Activated T-helper 2 cell treated with anti-CD3 and anti-CD28 coated beads, Interferon-gamma antibody, Interleukin-2, Interleukin-4, amounts not matched to agents 10 μg/mL and 5 μg/mL and 100 μg/mL, durations not matched to agents 14 hours and 24 hours and 36 hours (primary cell): ENCODE data around the gene SORCS1. TPM values are rescaled to one million over a fixed set of nuclear protein-coding genes. Genes with fewer than 3 reads are reported as not detected.

ENCODE experiments used
- DNase-seq: peaks from one replicate; pipeline ENCODE4 v3.0.0; 2021; ENCODE audit warnings: low spot score
- H3K27ac Mint-ChIP-seq: one replicate; pipeline ENCODE4 v1.8.0; 2021; ENCODE audit warnings: mixed read lengths
- H3K27me3 Mint-ChIP-seq: one replicate; pipeline ENCODE4 v1.8.0; 2021; ENCODE audit warnings: low read depth, mixed read lengths
- H3K36me3 Mint-ChIP-seq: one replicate; pipeline ENCODE4 v1.8.0; 2021; ENCODE audit warnings: low read depth, mixed read lengths
- H3K4me1 Mint-ChIP-seq: one replicate; pipeline ENCODE4 v1.8.0; 2021; ENCODE audit warnings: low read depth, mixed read lengths
- H3K4me3 Mint-ChIP-seq: one replicate; pipeline ENCODE4 v1.8.0; 2021; ENCODE audit warnings: low read depth, mild to moderate bottlenecking, moderate library complexity, mixed read lengths
- H3K9me3 Mint-ChIP-seq: one replicate; pipeline ENCODE4 v1.8.0; 2021; ENCODE audit warnings: mixed read lengths
- intact Hi-C: fragments of 100-400 bp; cut with micrococcal nuclease; formaldehyde crosslinking; loops from one replicate; pipeline ENCODE4 v1.15.1; 2023
- total RNA-seq: library from RNA; stranded (reverse); gene quantifications from 2 replicates; pipeline ENCODE4 v1.2.3, GENCODE V29; 2022

SORCS1 gene
- total RNA-seq, 1 donor from 2014 or later: 0.09 TPM

- Mint-ChIP-seq H3K27me3 (no peaks in the 10 kb centered on the region), H3K4me1 (no peaks in the 10 kb centered on the region), H3K4me3 (no peak overlapping the region), H3K27ac (no peak overlapping the region), H3K9me3 (peaks cover 4% of the 10 kb centered on the region), H3K36me3 (no peaks in the 10 kb centered on the region)
- intact Hi-C loops: no loop called here
- no peak for DNase-seq
Measured at GRCh38 chr10:107094824-107095522, 69.5 kb downstream of the SORCS1 start.

GRCh38 chr10:107092321-107092720 lies 72.2 kb downstream of the SORCS1 start:
- DNase-seq: no peak
- Mint-ChIP-seq H3K27ac (no peak overlapping the region), H3K4me1 (no peaks in the 10 kb centered on the region), H3K4me3 (no peak overlapping the region), H3K9me3 (peaks cover 12% of the 10 kb centered on the region), H3K36me3 (no peaks in the 10 kb centered on the region), H3K27me3 (no peaks in the 10 kb centered on the region)
- intact Hi-C loops: no loop called here

GRCh38 chr10:107091126-107091525 lies 73.4 kb downstream of the SORCS1 start:
- no peaks in the 10 kb centered on the region for H3K36me3 Mint-ChIP-seq
- no peaks in the 10 kb centered on the region for H3K27me3 Mint-ChIP-seq
- peaks cover 16% of the 10 kb centered on the region for H3K9me3 Mint-ChIP-seq
- H3K4me1 Mint-ChIP-seq: no peaks in the 10 kb centered on the region
- no peak overlapping the region for H3K27ac Mint-ChIP-seq
- intact Hi-C loops: no loop called here
- no peak overlapping the region for H3K4me3 Mint-ChIP-seq
- no peak for DNase-seq

GRCh38 chr10:107085665-107086525 lies 78.6 kb downstream of the SORCS1 start:
- Mint-ChIP-seq H3K36me3 (no peaks in the 10 kb centered on the region), H3K4me1 (no peaks in the 10 kb centered on the region), H3K27ac (no peak overlapping the region), H3K9me3 (peaks cover 18% of the 10 kb centered on the region), H3K27me3 (no peaks in the 10 kb centered on the region), H3K4me3 (no peak overlapping the region)
- no peak for DNase-seq
- intact Hi-C loops: no loop called here

GRCh38 chr10:107083388-107084009 lies 81.0 kb downstream of the SORCS1 start:
- Mint-ChIP-seq H3K36me3 (no peaks in the 10 kb centered on the region), H3K9me3 (peaks cover 17% of the 10 kb centered on the region), H3K27ac (no peak overlapping the region), H3K27me3 (no peaks in the 10 kb centered on the region), H3K4me1 (no peaks in the 10 kb centered on the region), H3K4me3 (no peak overlapping the region)
- intact Hi-C loops: no loop called here
- no peak for DNase-seq

GRCh38 chr10:107081644-107082043 lies 82.9 kb downstream of the SORCS1 start:
- intact Hi-C loops: no loop called here
- Mint-ChIP-seq H3K36me3 (no peaks in the 10 kb centered on the region), H3K4me1 (no peaks in the 10 kb centered on the region), H3K27ac (no peak overlapping the region), H3K27me3 (no peaks in the 10 kb centered on the region), H3K4me3 (no peak overlapping the region), H3K9me3 (peaks cover 7% of the 10 kb centered on the region)
- no peak for DNase-seq

GRCh38 chr10:107075117-107075516 lies 89.4 kb downstream of the SORCS1 start:
- no peaks in the 10 kb centered on the region for H3K27me3 Mint-ChIP-seq
- no peak overlapping the region for H3K4me3 Mint-ChIP-seq
- no peaks in the 10 kb centered on the region for H3K9me3 Mint-ChIP-seq
- H3K36me3 Mint-ChIP-seq: no peaks in the 10 kb centered on the region
- no peaks in the 10 kb centered on the region for H3K4me1 Mint-ChIP-seq
- no peak for DNase-seq
- no peak overlapping the region for H3K27ac Mint-ChIP-seq
- intact Hi-C loops: no loop called here

- Mint-ChIP-seq H3K4me3 (no peak overlapping the region), H3K27ac (no peak overlapping the region), H3K36me3 (no peaks in the 10 kb centered on the region), H3K4me1 (no peaks in the 10 kb centered on the region), H3K27me3 (no peaks in the 10 kb centered on the region), H3K9me3 (no peaks in the 10 kb centered on the region)
- intact Hi-C loops: no loop called here
- no peak for DNase-seq
Measured at GRCh38 chr10:107072786-107073185, 91.7 kb downstream of the SORCS1 start.

GRCh38 chr10:107072028-107072427 lies 92.5 kb downstream of the SORCS1 start:
- Mint-ChIP-seq H3K27ac (no peak overlapping the region), H3K27me3 (no peaks in the 10 kb centered on the region), H3K36me3 (no peaks in the 10 kb centered on the region), H3K4me1 (no peaks in the 10 kb centered on the region), H3K4me3 (no peak overlapping the region), H3K9me3 (no peaks in the 10 kb centered on the region)
- intact Hi-C loops: no loop called here
- no peak for DNase-seq

GRCh38 chr10:107071301-107071700 lies 93.2 kb downstream of the SORCS1 start:
- DNase-seq: no peak
- Mint-ChIP-seq H3K27me3 (no peaks in the 10 kb centered on the region), H3K4me3 (no peak overlapping the region), H3K36me3 (no peaks in the 10 kb centered on the region), H3K9me3 (no peaks in the 10 kb centered on the region), H3K27ac (no peak overlapping the region), H3K4me1 (no peaks in the 10 kb centered on the region)
- intact Hi-C loops: no loop called here

GRCh38 chr10:107067843-107068242 lies 96.7 kb downstream of the SORCS1 start:
- Mint-ChIP-seq H3K4me3 (no peak overlapping the region), H3K4me1 (no peaks in the 10 kb centered on the region), H3K27me3 (no peaks in the 10 kb centered on the region), H3K36me3 (no peaks in the 10 kb centered on the region), H3K9me3 (no peaks in the 10 kb centered on the region), H3K27ac (no peak overlapping the region)
- intact Hi-C loops: no loop called here
- DNase-seq: no peak

GRCh38 chr10:107064075-107064474 lies 100.4 kb downstream of the SORCS1 start:
- H3K36me3 Mint-ChIP-seq: no peaks in the 10 kb centered on the region
- intact Hi-C loops: no loop called here
- DNase-seq: no peak
- no peak overlapping the region for H3K27ac Mint-ChIP-seq
- H3K4me3 Mint-ChIP-seq: no peak overlapping the region
- H3K27me3 Mint-ChIP-seq: no peaks in the 10 kb centered on the region
- H3K9me3 Mint-ChIP-seq: no peaks in the 10 kb centered on the region
- no peaks in the 10 kb centered on the region for H3K4me1 Mint-ChIP-seq

- intact Hi-C loops: no loop called here
- no peaks in the 10 kb centered on the region for H3K36me3 Mint-ChIP-seq
- H3K27me3 Mint-ChIP-seq: no peaks in the 10 kb centered on the region
- H3K4me3 Mint-ChIP-seq: no peak overlapping the region
- H3K27ac Mint-ChIP-seq: no peak overlapping the region
- H3K9me3 Mint-ChIP-seq: no peaks in the 10 kb centered on the region
- DNase-seq: no peak
- H3K4me1 Mint-ChIP-seq: no peaks in the 10 kb centered on the region
Measured at GRCh38 chr10:107059872-107060271, 104.6 kb downstream of the SORCS1 start.
